GM19239 (cell line): ENCODE data around the gene CYP26B1.

Experiments used
- DNase-seq: peaks from one replicate; pipeline ENCODE4 v3.0.0; 2011; ENCODE audit warnings: low spot score; ENCODE audit not compliant: insufficient read length
- FAIRE-seq: peaks from 2 replicates; lab custom pipeline; 2011; peaks lifted over from hg19 to GRCh38; lab: Jason Lieb, UNC

The CYP26B1 gene

DNA sequence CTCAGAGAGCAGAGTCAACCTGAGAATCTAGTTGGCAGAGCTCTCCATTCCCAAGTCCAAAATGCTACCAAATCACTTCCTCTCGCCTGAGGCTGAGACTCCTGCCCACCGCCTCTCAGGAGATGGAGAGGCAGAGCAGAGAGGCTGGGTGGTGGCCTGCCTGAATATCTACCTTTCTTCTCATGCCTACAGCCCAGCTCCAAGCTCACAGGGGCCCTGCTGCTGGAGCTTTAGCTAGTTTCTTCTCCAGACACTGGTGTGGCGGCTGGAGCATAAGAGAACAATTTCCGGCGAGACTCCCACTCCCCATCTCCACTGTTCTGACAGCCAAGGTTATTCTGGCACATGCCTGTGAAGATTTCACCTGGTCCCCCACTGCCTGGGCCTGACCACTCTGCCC, 8.1 kb upstream of the CYP26B1 start:
- no peak for FAIRE-seq

GRCh38 chr2:72155151-72155550, 7.5 kb upstream of the CYP26B1 start:
- no peak for FAIRE-seq
- DNase-seq = no peak

More for the DNA sequence above, 8.1 kb upstream of the CYP26B1 start:
- no peak for DNase-seq

DNA sequence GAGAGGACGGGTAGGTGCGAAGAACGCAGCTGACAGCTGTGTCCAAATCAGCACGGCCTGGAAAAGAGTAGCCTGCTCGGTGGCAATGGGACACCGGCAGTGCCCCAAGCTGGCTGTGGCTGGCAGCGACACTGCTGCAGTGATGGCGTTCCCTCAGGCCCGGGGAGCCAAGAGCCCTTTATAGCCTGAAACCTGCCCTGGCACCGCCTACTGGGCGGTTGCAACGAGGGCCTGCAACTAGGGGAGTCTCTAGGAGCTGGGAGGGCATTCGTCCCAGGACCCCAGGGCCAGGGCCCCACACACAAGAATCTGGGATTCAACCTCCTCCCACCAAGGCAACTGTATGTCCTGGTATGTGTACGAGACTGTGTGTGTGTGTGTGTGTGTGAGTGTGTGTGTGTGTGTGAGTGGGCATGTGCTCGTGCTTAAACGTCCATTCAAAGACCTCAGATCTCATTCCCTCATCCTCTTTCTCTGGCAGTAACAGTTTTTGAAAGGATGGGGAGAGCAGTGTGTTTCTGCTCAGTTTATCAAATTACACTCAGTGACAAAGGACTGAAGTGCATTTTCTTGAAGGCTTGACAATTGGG, 6.8 kb upstream of the CYP26B1 start:
- no peak for DNase-seq
- no peak for FAIRE-seq

DNA sequence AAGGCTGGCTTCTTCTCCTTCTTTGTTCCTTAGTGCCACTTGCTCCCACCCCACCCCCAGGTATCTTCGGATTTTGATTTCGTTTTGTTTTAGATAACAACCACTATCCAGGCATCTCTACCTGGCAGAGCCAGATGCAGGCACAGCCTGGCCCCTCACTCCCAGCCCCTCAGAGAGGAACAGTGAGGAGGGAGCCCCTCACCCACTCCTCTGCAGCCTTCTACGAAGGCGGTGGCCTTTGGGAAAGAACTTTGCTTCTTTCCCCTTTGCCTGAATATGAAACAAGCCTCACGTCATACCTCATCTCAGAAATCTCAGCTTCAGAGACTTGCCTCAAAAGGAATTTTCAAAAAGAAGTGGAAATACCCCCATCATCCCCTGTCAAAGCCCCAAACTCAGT, 6.3 kb upstream of the CYP26B1 start:
- no peak for FAIRE-seq
- no peak for DNase-seq

GRCh38 chr2:72153026-72153791, 5.5 kb upstream of the CYP26B1 start:
- no peak for FAIRE-seq

DNA sequence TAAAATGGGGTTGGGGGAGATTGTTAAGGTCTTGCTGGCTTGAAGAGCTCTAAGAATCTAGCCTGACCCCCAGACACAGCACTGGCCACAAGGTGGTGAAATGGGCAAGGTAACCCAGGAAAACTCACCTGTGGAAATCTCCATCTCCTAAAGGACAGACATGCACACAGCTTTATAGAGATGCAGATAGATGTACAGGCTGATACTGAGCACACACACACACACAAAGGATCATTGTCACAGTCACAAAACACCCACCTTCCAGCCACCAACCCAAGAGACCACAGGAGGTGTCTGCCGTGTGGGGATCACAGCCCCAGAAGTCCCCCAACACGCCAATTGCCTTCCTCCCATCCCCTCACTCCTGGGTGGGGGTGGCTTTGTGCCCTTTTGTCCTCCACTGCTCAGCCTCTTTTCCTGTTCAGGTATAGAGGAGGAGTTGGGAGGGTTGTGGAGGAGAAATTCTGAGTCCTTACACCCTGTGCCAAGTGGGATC, 3.2 kb upstream of the CYP26B1 start:
- FAIRE-seq = no peak
- no peak for DNase-seq

More at GRCh38 chr2:72153026-72153791, 5.5 kb upstream of the CYP26B1 start:
- DNase-seq = no peak

DNA sequence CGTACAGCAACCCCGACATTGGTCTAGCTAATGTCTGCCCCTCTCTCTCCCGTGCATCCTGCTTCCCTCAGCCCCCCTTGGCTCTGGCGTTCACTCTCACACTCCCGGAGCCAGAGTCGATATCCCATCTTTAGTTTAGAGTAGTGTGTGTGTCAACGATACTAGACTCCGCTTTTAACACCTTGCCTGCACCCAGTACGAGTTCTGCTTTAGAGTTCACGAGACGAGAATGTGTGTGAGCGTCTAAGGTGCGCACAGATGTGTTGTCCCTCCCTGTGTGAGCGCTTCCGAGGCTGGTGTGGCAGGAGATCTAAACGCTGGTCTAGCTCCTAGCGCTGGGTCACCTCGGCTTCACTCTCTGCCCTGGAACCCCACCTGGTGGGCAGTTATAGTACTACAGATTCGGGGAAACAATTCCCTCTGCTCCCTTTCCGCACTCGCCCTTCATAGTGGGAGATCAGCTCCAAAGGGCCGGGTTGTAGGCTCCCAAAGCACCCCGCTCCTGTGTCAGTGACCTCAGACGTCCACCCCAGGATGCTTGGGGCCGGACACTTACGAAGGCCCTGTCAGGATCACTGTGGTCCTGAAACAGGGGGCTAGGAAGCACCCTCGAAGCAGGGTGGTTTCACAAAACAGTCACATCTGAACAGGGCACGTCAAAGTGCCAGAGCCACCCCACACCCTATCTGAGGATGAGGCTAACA, 2.6 kb upstream of the CYP26B1 start:
- no peak for FAIRE-seq
- DNase-seq = peak; percentile 90

DNA sequence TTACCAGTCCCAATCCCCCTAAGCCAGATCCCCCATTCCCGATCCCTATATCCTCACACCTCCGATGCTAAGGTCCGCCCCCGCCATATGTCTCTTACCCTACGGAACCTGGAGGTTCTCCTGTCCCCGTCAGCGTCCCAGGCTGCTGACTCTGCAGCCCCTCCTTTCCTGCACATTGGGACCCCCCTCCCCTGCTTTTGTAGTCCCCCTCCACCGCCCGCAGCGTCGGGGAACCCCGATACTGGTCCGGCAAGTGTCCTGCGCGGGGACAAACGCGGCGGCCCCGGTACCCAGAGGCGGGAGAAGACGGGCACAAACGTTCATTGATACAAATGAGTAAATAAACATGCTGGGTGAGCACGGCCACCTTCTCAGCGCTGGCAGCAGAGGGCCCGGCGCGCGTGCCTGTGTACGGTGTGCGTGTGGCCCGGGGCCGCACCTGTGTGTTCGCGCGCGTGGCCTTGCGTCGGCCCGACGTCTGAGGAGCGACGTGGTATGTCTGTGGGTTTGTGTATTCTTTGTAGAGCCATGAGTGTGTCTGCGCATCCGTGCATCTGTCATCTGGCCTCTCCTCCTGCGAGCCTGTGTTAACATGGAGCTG, 2.0 kb upstream of the CYP26B1 start:
- DNase-seq (no peak), FAIRE-seq (no peak)

DNA sequence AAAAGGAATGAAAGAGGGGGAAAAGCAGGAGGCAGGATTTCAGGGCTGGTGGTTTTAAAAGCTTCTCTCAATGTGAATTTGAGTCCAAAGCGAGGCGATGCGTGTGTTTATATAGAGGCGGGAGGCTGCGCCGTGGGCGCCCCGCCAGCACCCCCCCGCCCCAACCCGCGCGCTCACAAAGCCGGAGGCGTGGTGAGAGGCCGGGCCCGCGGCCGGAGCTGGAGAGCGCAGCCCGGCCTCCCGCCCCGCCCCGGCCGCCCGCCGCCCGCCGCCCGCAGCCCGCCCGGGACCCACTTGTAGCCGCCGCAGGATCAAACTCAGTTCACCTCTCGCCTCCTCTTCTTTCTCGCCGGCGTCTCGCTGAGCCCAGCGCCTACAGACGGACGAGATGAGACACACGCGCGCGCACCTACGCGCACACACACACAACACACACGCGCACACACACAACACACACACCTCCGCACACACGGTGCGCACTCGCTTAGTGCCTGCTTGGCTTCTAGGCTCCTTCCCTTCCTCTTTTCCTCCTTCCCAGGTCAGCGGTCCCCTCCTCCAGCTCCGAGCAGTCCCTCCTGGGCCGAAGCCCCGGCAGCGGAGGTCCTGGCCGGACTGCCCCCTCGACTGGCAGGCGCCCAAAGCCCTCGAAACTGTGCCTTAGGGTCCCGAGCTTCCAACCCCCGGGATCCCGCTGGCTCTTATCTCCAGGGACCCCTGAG, 1.3 kb upstream of the CYP26B1 start:
- FAIRE-seq = no peak
- DNase-seq = no peak

DNA sequence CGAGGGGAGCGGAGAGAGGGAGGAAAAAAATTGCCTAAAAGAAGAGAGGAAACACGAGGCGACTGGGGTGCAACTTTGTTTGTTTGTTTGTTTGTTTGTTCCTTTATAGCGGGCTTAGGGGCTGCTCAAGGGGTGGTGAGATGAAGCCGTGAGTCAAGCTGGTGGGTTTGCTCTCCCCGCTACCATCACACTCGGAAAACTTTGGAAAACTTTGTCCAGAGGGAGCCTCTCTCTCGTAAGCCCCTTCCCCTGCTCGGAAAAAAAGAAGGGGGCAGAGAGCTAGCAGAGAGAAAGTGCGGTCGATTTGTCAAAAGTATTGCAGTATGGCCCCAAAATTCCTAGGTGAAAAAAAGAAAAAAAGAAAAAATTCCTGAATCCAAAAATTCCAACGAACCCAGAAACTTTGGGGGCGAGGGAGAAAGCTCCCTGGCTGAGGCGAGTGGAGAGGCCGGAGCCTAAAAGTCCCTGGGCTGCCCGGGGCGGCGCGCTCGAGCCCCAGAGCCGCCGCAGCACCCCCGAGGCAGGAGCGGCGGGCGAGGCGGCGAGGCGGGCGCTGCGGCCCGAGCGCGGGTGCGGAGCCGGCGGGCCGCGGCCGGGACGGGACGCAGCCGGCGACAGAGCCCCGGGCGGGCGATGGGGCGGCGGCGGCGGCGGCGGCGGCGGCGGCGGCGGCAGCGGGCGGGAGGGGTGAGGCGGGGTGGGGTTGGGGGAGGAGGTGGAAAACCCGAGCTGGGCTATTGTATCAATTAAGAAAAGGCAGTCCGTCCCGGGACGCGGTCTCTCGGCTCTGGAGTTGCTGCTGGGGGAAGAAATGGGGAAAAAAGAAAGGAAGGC, 558 bp upstream of the CYP26B1 start:
- FAIRE-seq (no peak), DNase-seq (no peak)

DNA sequence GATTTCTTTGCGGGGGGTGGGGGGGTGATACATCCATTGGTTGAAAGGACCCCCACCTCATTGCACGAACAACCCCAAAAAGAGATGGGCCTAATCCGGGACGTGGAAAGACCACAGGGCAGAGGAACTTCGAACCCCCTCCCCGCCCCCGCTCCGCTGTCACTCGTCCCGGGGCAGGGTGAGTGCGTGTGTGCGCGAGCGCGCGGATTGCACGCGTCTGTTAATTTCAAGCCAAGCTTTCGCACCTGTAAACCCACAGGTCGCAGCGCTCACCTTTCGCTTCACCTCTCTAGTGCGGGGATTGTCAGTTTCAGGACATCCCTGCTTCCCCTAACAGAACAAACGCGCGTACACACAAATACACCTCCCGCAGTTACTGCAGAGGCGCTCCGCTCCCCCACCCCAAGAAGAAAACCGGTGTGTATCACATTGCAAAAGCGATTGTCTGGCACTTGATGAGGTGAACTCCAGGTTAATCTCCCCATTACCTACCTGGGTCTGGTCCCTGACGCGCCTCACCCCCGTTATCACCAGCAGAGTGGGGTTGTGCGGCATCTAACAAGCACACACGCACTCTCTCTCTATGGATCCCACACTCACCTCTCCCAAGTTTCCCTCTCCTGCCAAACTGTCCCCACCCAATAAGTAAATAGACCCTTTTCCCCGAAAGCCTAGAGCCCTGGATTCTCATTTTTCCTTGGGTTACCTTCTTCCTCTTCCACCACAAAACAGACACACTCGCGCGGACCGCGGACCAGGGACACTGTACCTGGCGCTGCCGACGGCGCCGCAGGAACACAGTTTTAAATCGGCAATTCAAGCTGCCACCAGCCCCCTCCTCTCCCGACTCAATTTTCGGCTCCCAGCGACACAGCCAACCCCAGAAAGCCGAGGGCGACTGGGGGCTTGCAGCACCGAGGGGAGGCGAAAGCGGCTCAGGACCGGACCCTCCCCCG, 1.0 kb downstream of the CYP26B1 start:
- no peak for DNase-seq

GRCh38 chr2:72145658-72146329, 1.9 kb downstream of the CYP26B1 start:
- DNase-seq (no peak), FAIRE-seq (no peak)

More for the DNA sequence above, 1.0 kb downstream of the CYP26B1 start:
- FAIRE-seq = no peak

GRCh38 chr2:72145289-72145657, 2.4 kb downstream of the CYP26B1 start:
- FAIRE-seq = no peak
- DNase-seq = no peak

DNA sequence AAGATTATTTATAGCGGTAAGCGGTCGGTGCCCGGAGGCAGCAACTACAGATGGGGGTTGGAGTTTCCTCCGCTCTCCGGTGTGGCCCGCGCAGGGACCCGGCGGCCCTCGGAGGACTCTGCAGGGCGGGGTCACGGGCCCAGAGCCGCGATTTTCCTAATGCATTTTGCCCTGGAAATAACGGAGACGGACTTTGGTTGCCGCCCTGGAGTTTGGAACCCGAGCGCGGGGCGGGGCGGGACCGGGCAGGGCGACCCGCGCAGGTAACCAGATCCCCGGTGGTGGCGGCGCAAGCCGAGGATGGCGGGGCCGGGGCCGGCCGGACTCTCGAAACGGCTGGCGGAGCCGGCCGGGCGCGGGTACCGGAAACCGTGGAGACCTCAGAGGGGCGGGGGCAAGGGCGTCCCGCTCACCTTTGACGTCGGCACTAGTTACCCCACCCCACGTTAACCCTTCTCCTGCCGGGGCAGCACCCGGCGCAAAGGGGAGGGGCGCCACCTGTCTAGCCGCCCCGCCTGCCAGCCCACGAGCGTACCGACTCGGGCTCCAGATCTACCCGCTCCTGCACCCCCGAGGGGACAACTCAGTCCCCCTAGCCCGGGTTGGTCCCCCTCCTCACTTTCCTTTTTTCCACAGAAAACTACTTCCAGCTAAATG, 2.9 kb downstream of the CYP26B1 start:
- FAIRE-seq (no peak), DNase-seq (no peak)

DNA sequence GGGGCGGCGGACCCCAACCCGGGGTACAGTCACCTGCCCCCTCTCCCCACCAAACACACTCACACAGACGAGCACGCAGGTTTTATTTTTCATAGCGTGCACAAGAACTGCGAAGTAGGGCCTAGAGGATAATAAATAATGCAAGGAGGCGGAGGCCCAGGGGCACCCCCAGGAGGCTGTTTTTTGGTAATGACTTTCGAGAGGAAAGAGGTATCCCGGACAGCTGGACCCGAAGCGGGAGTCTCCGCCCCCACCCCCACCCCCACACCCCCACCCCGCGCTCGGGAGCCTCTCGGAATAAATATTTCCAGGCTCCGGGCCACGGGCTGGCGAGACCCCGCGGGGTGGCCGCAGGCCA, 3.4 kb downstream of the CYP26B1 start:
- no peak for DNase-seq
- FAIRE-seq = no peak

DNA sequence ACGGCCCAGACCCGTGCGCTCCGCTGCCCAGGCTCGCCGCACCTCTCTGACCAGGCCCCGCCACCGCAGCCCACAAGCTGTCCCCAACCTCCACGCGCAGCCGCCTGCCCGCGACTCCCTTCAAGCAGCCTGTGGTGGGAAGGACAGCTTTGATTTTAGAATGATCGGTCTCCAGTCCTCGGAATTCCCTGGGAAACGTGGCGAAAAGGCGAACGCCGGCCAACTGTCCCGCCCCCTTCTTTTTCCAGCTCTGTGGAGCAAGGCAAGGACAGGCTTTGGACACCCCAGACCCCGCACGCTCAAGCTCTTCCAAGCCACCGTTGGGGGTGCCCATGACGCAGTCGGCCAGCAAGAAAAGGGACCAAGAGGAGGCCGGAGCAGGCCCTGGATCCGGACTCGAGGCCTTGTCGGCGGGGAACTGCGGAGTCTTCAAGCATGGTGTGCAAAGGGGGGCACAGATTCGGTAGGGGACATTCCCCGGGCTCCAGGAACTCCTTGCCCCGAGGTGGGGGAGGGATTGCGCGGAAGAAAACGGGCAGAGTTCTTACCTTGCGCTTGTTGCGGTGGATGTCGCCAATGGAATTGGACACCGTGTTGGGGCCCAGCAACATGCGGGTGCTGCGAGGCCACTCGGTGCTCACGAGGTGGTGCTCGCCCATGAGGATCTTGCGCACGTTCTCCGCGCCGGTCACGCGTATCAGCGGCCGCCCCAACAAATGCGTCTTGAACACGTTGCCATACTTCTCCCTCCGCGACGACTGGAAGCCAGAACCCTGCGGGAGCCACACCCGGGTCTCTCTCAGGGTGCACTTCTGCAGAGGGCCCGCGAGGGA, 4.0 kb downstream of the CYP26B1 start:
- FAIRE-seq (no peak), DNase-seq (no peak)
